Measurements from ENCODE around the gene ENDOV. TPM values are rescaled to one million over a fixed set of nuclear protein-coding genes. Genes with fewer than 3 reads are reported as not detected.

Gene ENDOV
- total and polyA plus RNA-seq, 8 donors = 2.3 to 122 (median 13.2) TPM

DNA sequence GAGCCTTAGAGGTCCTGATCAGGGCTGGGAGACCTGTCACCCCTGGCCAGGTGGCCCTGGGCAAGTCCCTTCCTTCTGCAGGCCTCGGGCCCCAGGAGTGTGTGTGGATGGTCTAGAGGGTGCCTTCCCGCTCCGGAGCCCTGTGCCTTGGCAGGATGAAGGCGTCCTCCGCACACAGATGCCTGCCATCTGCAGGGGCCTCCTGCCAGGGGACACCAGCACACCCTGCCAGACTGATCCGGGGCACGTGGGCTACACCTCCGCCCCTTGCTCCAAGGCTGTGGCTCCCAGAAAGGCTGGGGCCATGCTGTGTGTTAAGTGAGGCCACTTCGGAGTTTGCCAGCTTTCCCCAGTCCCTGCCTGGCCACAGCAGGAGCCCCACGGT, 30.8 kb downstream of the ENDOV start:
- H3K27me3 ChIP-seq = peaks cover 0 to 27% (median 0%) of the 10 kb centered on the region in 3 donors
- H3K4me1 ChIP-seq = peaks cover 0 to 12% (median 8%) of the 10 kb centered on the region in 4 donors
- H3K4me3 ChIP-seq = no peak overlapping the region
- H3K27ac ChIP-seq = no peak overlapping the region
- TF ChIP-seq EP300 (IDR thresholded peaks at IDR 0.05) = no peak
- TF ChIP-seq POLR2AphosphoS5 (IDR thresholded peaks at IDR 0.05) = no peak
- TF ChIP-seq POLR2A (IDR thresholded peaks at IDR 0.05) = no peak
- TF ChIP-seq CTCF (IDR thresholded peaks at IDR 0.05) = no peak
- no peaks in the 10 kb centered on the region for H3K9me3 ChIP-seq
- DNase-seq = no peak
- intact Hi-C loops (cut with DNase I; ENCODE audit: low total_unique reads) = no loop called here
- H3K36me3 ChIP-seq = peaks cover 0 to 3% (median 0%) of the 10 kb centered on the region in 4 donors
- 66 to 82% (median 75%) methylated on average over 4 to 10 of the region's 10 CpGs; no CpG with 5 or more reads in 1 of the 5 donors for WGBS, 5 donors

DNA sequence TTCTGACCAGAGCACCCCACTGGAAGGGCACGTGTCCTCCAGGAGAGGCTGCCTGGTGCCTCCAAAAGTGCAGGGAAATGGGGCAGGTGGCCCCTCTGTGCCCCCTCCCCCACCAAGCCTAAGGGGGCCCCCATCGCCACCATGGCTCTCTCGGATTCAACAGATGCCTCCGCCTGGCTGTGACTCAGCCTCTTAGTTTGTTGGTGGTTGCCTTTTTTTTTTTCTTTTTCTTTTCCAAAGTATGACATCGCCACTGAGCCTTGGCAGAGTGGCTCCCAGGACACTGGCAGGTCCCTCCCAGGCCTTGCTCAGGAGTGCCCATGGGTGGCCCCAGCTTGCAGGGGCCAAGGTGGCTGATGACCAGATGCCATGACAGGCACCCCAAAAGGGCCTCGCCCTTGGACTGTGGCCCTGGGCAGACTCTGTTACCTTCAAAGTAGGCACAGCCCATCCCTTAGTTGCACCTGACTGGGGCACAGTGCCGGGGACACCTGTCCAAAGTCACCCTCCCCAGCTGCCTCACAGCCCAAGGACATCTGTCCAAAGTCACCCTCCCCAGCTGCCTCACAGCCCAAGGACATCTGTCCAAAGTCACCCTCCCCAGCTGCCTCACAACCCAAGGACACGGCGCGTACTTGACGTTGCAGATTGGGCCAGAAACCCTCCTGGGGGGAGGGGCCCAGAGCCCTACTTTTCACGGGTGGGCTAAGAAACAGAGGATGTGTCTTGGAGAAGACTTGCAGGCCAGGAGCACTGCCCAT, 31.9 kb downstream of the ENDOV start:
- H3K4me1 ChIP-seq = peaks cover 0 to 14% (median 9%) of the 10 kb centered on the region in 4 donors
- TF ChIP-seq POLR2A (IDR thresholded peaks at IDR 0.05) (no peak), POLR2AphosphoS5 (IDR thresholded peaks at IDR 0.05) (no peak), CTCF (IDR thresholded peaks at IDR 0.05) (no peak), EP300 (IDR thresholded peaks at IDR 0.05) (no peak)
- peaks cover 0 to 27% (median 0%) of the 10 kb centered on the region in 3 donors for H3K27me3 ChIP-seq
- no peaks in the 10 kb centered on the region for H3K9me3 ChIP-seq
- WGBS, 5 donors = 59 to 79% (median 73%) methylated on average over 12 of the region's 12 CpGs
- H3K27ac ChIP-seq = no peak overlapping the region
- no peak for DNase-seq
- H3K36me3 ChIP-seq = no peaks in the 10 kb centered on the region
- H3K4me3 ChIP-seq = no peak overlapping the region
- intact Hi-C loops (cut with DNase I; ENCODE audit: low total_unique reads) = no loop called here

DNA sequence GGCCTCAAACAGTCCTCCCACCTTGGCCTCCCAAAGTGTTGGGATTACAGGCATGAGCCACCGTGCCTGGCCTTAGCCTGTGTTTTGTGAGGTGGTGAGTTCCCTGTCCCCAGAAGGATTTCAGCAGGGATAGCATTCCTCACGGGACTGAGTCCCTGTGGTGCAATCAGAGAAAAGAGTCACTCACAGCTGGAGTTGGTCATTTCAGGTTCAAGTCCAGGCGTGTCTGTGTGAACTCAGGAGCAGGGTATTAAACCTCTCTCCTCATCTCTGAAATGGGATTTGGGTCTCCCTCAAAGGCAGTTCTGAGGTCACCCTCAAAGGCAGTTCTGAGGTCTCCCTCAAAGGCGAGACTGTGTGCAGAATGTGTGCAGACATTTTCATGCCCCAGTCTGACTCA, 32.8 kb downstream of the ENDOV start:
- H3K4me3 ChIP-seq = no peak overlapping the region
- H3K27ac ChIP-seq = no peak overlapping the region
- H3K4me1 ChIP-seq = peaks cover 0 to 14% (median 9%) of the 10 kb centered on the region in 4 donors
- 82 to 88% (median 84%) methylated on average over 4 of the region's 4 CpGs for WGBS, 5 donors
- intact Hi-C loops (cut with DNase I; ENCODE audit: low total_unique reads) = no loop called here
- H3K36me3 ChIP-seq = no peaks in the 10 kb centered on the region
- no peaks in the 10 kb centered on the region for H3K9me3 ChIP-seq
- peaks cover 0 to 18% (median 0%) of the 10 kb centered on the region in 3 donors for H3K27me3 ChIP-seq
- DNase-seq = no peak
- no peak for TF ChIP-seq EP300 (IDR thresholded peaks at IDR 0.05)

DNA sequence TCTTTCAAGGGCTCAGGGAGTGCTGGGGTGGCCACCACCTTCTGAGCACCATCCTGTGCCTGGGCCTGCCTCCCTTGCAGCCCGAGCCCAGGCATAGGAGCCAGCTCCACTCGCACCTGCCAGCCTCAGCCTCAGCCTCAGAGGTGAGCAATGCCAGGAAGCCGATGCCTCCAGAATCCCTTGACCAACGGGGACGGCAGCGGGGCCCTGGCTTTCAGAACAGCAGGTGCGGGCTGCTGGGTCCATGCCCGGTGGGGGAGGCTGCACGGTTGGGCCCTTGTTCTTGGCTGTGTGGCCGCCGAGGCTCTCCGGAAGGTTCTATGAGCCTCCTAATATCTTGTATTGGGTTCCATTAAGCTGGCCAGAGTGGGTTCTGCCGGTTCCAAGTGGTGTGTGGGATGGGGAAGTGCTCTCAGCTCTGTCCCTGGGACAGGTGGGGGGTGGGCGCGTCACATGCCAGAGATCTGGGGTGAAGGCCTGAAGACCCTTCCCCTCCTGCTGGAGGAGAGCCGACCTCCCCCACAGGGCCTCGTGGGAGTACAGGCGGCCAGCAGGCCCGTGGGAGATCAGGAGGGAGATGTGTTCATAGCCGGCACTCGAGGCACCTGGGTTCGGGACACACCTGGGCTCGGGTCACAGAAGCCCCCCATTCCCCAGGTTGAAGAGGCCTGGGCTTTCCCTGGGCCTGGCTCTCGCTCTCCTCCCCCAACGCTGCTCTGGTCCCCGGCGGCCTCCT, 34.4 kb downstream of the ENDOV start:
- no peaks in the 10 kb centered on the region for H3K9me3 ChIP-seq
- peak overlapping the region in 2 of 5 donors; percentile 43 to 56 for H3K27ac ChIP-seq
- no peak overlapping the region for H3K4me3 ChIP-seq
- WGBS, 5 donors = 78 to 93% (median 84%) methylated on average over 15 to 27 of the region's 27 CpGs
- H3K4me1 ChIP-seq = peaks cover 11 to 26% (median 19%) of the 10 kb centered on the region in 4 donors
- H3K27me3 ChIP-seq = peaks cover 0 to 2% (median 0%) of the 10 kb centered on the region in 3 donors
- no peak for DNase-seq
- intact Hi-C loops (cut with DNase I; ENCODE audit: low total_unique reads) = no loop called here
- TF ChIP-seq POLR2A (IDR thresholded peaks at IDR 0.05) (no peak), POLR2AphosphoS5 (IDR thresholded peaks at IDR 0.05) (no peak), EP300 (IDR thresholded peaks at IDR 0.05) (no peak), CTCF (IDR thresholded peaks at IDR 0.05) (no peak)
- no peaks in the 10 kb centered on the region for H3K36me3 ChIP-seq

Measured in stomach (tissue), 9 donors.